ENCODE results near the gene COX11.

- TF ChIP-seq CTCF (IDR thresholded peaks at IDR 0.05) (no peak), POLR2A (IDR thresholded peaks at IDR 0.05) (no peak)
Measured at GRCh38 chr17:54916721-54917120, 51.7 kb downstream of the COX11 start.
